Measurements from ENCODE around the gene GRIP2. TPM values are rescaled to one million over a fixed set of nuclear protein-coding genes. Genes with fewer than 3 reads are reported as not detected.

Gene GRIP2
- total RNA-seq, 1 donor from 2014 or later, result 2.0 TPM

DNA sequence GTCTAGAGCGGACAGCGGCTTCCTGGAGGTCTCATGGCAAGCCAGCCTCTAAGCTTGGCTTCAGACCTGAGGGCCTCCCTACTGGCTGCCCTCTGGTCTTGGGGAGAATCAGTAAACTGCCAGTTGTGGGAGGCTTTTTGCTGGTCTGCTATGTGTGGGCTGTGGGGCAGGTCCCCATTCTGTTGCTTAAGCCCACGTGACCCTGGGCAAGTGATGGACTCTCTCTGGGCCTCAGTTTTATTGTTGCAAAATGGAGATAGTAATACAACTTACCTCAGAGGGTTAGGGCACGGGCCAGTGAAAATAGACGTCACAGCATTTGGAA lies 76.0 kb downstream of the GRIP2 start:
- ATAC-seq, result no peak

GRCh38 chr3:14463330-14464140 lies 76.6 kb downstream of the GRIP2 start:
- no peak for ATAC-seq

DNA sequence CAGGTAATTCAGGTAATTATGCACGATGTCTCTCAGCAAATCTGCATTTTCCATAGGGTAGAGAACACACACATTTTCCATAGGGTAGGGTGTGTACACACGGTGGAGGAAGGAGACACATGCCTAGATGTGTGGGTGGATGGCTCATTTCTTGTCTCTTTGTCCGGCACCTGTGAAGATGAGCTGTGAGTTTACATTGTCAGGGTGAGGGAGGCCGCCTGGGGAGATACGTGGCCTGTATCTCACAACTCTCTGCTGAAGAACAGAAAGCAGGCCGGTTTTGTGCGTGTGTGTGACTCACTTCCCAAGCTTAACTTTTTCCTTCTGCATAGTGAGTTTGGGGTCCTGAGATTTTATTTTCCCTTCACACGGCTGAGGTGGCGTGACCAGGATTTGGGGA lies 77.4 kb downstream of the GRIP2 start:
- ATAC-seq, result peak; percentile 6

DNA sequence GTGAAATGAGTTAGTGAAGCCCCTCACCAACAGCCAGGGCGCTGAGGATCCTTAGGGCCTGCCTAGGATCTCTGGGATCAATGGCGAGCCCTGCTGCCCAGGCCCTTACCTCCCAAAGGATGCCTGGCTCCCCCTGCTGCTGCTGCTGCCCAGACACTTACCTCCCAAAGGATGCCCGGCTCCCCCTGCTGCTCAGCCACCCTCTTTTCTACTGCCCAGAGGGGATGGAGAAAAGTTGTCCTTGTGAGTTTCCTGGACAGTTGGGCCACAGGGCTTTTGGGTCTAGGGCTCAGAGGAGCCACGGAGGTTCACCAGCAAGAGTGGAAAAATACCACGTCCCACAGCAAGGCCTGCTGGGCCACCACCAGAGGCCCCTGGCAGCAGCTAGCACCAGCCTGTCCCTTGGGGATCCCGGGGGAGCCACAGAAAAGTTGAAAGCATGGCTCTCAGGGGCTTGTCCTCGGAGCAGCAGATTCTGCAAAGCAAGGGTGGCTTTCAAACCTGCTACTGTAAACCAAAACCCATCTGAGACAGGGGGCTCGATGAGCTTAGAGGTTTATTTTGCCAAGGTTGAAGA lies 78.3 kb downstream of the GRIP2 start:
- ATAC-seq, result peak; percentile 59

DNA sequence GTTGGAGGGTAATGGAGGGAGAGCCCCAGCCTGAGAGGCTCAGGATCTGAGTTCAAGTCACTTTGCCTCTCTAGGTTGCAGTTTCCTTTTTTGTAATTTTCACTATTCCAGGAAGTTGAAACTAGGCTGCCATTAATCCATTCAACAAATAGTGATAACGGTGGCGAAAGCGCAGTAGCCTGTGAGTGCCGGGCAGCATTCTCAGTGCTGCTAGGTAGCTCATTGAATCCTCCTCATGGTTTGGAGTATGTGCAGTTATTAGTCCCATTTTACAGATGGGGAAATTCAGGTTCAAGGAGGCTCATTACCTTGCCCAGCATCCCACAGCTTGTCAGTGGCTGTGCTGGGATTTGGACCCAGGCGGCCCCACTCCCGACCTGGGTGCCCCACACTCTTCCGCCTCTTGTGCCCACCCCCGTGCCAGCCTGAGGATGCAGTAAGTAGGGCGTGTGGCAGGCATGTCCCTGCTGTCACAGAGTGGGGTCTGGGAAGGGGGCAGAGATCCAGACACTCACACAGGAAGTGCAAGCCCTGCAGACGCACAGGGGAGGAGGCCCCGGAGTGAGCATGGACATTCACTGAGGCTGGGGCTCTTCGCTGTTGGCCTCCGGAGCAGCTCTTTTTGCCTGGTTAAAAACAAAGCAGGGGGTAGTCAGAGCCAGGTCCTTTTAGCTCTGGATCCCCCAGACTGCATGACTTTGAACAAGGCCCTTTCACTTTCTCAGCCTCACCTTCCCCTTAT lies 79.0 kb downstream of the GRIP2 start:
- ATAC-seq, result no peak

DNA sequence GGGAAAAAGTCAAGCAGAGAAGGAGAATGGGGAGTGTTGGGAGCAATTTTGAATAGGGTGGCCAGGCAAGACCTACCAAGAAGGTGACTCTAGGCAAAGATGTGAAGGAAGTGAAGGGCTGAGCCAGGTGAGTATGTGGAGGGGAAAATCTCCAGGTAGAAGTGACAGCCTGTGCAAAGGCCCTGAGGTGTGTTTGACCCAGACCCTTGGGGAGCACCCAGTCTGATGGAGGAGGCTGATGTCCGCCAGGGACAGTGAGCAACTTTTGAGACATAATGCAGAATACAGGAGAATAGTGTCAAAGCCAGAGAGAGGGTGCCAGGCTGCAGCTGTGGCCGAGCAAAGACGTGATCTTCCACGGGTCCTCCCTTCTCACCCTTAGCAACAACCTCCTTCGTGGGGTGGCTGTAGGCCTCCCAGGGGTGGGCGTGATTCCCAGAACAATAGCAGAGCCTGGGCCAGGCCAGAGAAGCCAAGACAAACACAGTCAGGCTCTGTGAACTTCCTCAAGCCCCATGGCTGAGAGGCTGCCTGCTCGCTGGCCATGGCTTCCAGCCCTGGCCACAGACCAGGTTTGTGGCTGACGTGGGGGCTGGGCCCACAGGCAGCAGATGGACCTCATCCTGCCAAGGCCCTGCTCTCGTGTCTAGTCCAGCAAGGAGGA lies 79.7 kb downstream of the GRIP2 start:
- peak; percentile 41 for ATAC-seq

DNA sequence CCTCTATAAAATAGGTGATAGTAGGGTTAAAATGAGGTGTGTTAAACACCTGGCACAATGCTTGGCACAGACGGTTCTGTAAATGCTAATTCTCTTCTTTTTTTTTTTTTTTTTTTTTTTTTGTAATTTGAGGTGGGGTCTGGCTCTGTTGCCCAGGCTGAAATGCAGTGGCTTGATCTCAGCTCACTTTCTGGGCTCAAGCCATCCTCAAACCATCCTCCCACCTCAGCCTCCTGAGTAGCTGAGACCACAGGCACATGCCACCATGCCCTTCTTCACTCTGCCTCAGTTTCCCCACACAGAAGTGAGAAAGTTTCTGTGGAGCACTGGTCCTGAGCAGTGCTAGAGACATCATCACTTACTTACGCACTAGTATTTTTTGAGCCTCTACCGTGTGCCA lies 80.4 kb downstream of the GRIP2 start:
- no peak for ATAC-seq

GRCh38 chr3:14459384-14459783 lies 80.8 kb downstream of the GRIP2 start:
- ATAC-seq, result no peak

GRCh38 chr3:14458434-14459275 lies 81.5 kb downstream of the GRIP2 start:
- no peak for ATAC-seq

DNA sequence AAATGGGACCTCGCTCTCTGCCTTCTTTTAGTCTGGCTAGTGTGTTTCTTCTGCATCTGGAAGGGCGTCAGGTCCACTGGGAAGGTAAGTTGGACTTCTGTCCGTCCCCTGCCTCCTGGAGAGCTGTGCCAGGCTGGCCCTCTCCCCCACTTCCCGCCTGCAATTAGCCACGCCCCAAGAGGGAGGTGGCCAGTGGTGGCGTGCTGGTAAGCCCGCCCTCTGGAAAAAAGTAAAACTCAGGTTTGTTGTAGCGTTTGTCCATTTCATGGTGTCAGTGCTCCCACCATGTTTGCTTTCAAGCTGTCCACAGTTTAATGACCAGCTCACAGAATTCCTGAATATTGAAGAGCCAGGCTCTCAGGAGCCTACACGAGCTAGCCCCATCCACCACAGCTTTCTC lies 82.1 kb downstream of the GRIP2 start:
- no peak for ATAC-seq

DNA sequence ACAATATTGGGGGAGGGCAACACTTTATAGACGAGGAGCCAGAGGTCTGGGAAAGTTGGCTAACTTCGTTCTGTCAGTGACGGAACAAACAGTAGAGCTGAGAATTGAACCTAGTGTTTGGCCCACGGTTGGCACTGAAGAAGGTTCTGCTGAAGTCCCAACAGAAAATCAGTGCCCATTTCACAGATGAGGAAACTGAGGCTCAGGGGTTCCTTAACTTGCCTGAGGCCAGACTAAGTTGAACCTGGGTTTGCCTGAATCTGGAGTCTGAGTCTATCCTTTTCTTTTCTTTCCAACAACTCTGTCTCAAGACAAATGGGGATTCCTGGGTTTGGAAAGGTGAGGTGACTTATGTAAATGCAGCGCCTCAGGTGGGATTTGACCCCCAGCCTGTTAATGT lies 82.7 kb downstream of the GRIP2 start:
- no peak for ATAC-seq

DNA sequence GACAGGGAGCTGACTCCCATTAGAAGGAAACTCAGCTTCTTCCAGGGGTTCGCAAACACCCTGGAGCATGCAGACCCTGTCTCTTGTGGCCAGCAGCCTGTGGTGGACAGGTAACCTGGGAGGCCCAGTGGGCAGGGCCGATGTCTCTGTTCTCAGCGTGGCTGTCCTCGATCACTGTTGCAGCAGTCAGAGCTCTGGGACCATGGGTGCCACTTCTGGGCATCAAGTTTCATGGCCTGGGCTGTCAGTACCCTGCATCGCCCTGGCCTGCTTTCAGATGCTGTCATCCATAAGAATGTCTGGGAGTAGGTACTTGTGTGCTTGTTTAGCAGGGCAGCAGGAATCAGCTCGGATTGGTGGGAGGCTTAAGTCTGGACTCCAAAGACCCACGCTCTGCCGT lies 83.3 kb downstream of the GRIP2 start:
- ATAC-seq, result no peak

GRCh38 chr3:14455571-14456317 lies 84.4 kb downstream of the GRIP2 start:
- ATAC-seq, result no peak

GRCh38 chr3:14454639-14455310 lies 85.4 kb downstream of the GRIP2 start:
- no peak for ATAC-seq

DNA sequence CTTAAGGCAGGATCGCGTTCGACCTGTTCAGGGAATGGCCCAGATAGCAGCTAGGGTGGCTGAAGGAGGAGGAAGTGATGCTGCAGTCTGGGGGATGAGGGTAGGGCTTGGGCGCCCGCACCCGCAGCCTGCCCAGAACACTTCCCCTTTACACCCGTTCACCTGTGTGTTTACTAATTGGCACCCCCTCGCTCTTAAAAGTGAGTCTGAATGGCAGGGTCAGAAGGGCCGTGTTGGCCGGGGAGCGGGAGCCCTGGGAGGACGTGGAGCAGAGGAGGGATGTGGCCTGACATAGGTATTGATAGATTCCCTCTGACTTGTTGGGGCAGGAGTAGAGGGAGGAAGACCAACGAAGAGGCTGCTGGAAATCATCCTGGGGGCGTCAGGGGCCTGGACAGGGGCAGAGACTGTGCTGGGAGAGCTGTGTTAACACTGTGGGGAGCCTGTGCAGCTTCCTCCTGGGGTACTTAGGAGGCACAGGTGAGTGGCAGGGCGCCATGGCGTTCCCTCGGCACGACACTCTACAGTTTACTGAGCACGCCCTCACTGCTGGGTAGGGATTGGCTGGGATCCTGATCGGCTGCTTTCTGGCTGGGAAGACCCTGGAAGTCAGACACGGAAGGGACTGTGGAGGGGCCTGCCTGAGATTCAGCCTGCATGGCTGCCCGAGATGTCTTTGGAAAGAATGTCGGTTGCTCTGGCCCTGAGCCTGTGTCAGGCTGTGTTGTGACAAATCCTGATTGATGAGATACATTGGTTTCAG lies 86.1 kb downstream of the GRIP2 start:
- ATAC-seq, result peak; percentile 21

DNA sequence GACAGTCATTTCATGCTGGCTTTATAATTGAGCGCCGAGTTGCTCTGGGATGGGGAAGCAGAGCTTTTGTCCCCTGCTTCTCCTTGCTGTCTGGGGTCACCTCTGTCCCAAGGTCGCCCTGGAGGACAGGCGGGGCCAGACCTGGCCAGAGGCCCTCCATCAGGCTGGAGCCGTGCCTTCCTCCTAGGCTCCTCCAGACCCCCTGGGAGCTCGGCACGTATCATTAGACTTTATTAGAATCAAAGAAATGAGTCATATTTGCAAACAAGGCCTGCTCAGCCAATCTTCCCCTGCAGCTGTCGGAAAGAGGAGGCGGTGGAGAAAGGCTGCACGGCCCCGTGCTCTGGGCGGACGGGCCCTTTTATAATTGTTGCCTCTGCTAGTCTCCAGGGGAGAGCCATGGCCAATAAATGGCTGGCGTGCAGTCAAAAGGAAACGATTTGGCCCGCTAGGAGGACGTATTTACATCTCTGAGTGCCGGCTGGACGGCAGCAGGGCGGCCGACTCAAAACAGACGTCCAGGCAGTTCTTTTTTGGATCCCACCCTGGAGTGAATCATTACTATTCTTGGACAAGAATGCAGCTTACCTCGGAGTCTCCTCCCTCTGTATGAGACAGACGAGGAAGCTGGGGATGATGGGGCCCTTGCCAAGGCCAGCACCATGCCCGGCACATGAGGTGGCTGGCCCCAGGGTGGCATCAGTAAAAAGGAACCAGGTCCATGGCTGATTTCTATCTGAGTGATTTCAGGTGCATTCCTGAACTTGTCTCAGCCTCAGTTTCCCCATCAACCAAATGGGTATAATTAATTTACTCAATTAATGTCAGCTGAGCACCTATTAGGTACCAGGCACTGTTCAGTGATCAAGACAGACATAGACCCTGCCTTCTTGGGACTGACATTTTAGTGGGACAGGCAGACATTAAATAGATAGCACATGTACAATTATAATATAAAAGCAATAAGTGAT lies 87.1 kb downstream of the GRIP2 start:
- ATAC-seq, result peak; percentile 88

DNA sequence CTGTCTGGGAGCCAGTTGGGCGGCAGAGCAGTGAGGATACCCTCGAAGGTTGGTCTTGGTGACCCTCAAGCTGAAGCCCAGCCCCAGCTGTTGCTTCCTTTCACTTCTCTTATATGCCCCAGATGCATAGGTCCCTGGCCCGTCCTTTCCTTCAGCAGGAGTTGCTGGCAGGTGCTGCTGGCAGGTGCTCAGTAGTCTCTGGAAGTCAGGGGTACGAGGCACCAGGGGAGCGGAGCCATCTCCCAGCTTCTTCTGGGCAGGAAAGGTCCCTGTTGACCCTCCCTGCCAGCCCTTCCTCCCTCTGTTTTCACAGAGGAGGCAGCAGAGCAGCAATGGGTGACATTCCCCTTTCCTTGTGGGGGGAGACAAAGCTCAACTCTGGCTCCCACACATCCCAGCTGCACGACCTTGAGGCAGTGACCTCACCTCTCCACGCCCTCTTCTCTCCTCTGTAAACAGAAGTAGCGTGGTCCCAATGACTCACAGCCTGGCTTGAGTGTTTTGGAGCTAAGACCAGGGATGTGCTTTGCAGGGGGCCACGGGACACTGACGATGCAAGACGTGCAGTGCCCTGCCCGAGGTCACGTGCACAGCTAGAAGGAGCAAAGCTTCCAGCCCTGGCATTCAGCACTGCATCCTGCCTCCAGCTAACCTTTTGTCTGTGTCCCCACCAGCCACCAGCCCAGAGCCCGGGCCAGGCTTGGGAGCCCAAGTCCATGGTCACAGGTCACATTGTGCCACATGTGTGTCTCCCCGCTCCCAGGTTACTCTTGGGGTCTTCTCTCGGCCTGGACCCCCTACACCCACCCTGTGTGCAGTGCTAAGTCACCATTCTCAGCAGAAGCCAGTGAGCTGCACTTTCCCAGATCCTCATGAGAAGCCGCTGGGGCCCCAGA lies 88.0 kb downstream of the GRIP2 start:
- peak; percentile 31 for ATAC-seq
